Left kidney (tissue), 2 donors: ENCODE data around the gene LRRC74B. TPM values are rescaled to one million over a fixed set of nuclear protein-coding genes. Genes with fewer than 3 reads are reported as not detected.

Experiments
- DNase-seq: peaks from one replicate; pipeline ENCODE4 v3.0.0-alpha.2; 2013
- polyA plus RNA-seq: library from polyadenylated mRNA; unstranded; fragments of 120-200 nt; gene quantifications from one replicate; pipeline ENCODE4 v1.2.1, GENCODE V29; 2013; ENCODE audit not compliant: insufficient read length

LRRC74B gene
- polyA plus RNA-seq, 1 donor: 0.27 TPM

DNA sequence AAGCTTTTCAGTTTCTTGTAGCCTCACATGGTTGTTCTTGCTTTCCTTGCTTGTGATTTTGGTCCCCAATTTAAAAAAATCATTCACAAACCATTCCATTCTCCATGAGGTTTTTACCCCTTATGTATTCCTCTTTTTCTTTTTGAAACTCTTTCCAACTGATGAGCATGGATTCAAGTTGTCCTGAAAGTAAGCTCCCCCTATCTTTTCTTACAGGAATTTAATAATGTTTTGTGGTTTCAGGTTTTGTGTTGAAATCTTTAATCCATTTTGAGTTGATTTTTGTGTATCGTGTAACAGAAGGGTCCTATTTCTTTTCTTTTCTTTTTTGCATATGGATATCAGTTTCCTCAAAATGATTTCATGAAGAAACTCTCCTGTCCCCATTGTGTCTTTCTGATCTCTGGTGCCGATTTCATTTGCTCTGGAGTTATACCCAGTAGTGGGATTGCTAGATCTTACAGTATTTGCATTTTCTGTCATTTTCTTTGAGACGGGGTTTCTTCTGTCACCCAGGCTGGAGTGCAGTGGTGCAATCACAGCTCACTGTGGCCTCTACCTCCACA lies 58.5 kb downstream of the LRRC74B start:
- DNase-seq: no peak

DNA sequence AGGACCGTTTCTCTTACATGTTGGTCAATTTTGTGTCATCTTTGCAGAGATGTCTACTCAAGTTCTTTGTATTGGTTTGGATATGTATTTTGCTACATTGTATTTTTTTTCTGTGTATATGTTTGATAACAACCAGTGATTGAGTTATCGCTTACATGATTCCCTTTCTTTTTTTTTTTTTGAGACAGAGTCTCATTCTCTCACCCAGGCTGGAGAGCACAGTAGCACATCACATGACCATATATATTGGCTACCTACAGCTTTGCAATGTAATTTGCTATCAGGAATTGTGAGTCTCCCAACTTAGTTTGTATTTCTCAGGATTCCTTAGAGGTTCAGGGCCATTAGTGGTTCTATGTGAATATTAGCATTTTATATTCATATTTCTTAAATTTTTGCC lies 59.5 kb downstream of the LRRC74B start:
- no peak for DNase-seq

DNA sequence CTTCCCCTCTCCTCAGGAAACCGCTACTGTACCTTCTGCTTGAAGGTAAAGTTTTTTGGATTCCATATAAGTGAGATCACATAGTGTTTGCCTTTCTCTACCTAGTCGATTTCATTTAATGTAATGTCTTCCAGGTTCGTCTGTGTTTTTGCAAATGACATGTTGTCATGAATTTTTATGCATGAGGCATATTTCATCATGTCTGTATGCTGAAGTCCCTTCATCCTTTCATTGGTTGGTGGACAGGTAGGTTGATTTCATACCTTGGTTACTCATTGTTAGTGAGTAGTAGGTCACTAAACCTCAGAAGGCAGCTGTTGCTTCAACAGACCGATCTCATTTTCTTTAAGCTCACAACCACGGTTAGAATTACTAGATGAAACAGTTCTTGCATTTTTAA lies 60.3 kb downstream of the LRRC74B start:
- DNase-seq: no peak

DNA sequence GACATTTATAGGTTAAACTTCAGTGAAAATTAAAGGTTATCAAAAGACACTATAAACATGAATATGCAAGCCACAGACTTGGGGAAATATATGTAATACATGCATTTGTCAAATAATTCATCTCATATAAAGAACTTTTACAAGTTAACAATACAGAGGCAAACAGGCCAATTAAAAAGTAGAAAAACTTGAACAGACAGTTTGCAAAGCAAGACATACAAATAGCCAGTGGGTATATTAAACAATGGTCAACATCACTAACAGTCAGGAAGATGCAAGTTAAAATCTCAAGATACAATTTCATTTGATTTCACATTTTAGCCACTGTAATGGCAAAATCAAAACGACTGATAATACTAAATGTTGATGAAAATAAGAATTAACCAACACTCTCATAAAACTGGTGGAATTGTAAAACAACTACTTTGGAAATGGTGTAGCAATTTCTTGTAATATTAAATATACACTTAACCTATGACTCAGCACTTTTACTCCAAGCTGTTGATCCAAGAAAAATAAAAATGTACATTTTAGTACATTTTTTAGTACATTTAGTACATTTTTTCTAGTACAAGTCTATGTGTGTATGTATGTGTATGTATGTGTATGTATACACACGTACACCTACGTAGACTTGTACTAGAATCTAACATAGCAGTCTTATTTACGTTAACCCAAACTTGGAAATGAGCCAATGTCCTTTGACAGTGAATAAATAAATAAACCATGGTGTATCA lies 62.8 kb downstream of the LRRC74B start:
- no peak for DNase-seq

Other genes with a start within 250 kb of the LRRC74B start
- gene PI4KA, start 187.1 kb upstream of the LRRC74B start, polyA plus RNA-seq: 82.6 TPM
- 30.7 TPM for gene SNAP29, start 186.9 kb upstream of the LRRC74B start, polyA plus RNA-seq
- gene CRKL, start 128.5 kb upstream of the LRRC74B start, polyA plus RNA-seq: 62.3 TPM
- 0.68 TPM for gene AIFM3, start 78.7 kb upstream of the LRRC74B start, polyA plus RNA-seq
- gene LZTR1, start 63.6 kb upstream of the LRRC74B start, polyA plus RNA-seq: 50.5 TPM
- 14.1 TPM for gene THAP7, start 43.8 kb upstream of the LRRC74B start, polyA plus RNA-seq
- 1.4 TPM for gene P2RX6, start 30.8 kb upstream of the LRRC74B start, polyA plus RNA-seq
- gene SLC7A4, start 13.4 kb upstream of the LRRC74B start, polyA plus RNA-seq: 1.5 TPM